HG03066 (cell line): ENCODE results near the gene TMEM147.

Experiments used
- ATAC-seq: cut with Tn5 transposase; IDR thresholded peaks from one replicate; pipeline ENCODE4 v1.9.1; 2021; ENCODE audit warnings: low read depth; ENCODE audit not compliant: unreplicated experiment

The TMEM147 gene

GRCh38 chr19:35545001-35545854 lies at the start of gene TMEM147:
Gene TMEM147 (plus strand): TSS chr19:35545626. CDS start chr19:35545740, 114 bp downstream.
- ATAC-seq = no peak

GRCh38 chr19:35497406-35497805 lies 48.0 kb upstream of the TMEM147 start:
- ATAC-seq = no peak

GRCh38 chr19:35498220-35498619 lies 47.2 kb upstream of the TMEM147 start:
- no peak for ATAC-seq

- no peak for ATAC-seq
Measured at GRCh38 chr19:35498984-35499527, 46.4 kb upstream of the TMEM147 start.

- no peak for ATAC-seq
Measured at GRCh38 chr19:35500611-35501010, 44.8 kb upstream of the TMEM147 start.

- ATAC-seq = no peak
Measured at GRCh38 chr19:35501684-35502083, 43.7 kb upstream of the TMEM147 start.

GRCh38 chr19:35502751-35503150 lies 42.7 kb upstream of the TMEM147 start:
- ATAC-seq = no peak

GRCh38 chr19:35506011-35506410 lies 39.4 kb upstream of the TMEM147 start:
- ATAC-seq = no peak

GRCh38 chr19:35507561-35507960 lies 37.9 kb upstream of the TMEM147 start:
- no peak for ATAC-seq

GRCh38 chr19:35508129-35508528 lies 37.3 kb upstream of the TMEM147 start:
- ATAC-seq = no peak

GRCh38 chr19:35509018-35509652 lies 36.3 kb upstream of the TMEM147 start:
- ATAC-seq = no peak

- no peak for ATAC-seq
Measured at GRCh38 chr19:35509861-35510625, 35.4 kb upstream of the TMEM147 start.

GRCh38 chr19:35510626-35510964 lies 34.8 kb upstream of the TMEM147 start:
- no peak for ATAC-seq

- no peak for ATAC-seq
Measured at GRCh38 chr19:35511337-35511736, 34.1 kb upstream of the TMEM147 start.

- no peak for ATAC-seq
Measured at GRCh38 chr19:35512831-35513627, 32.4 kb upstream of the TMEM147 start.

GRCh38 chr19:35513628-35514281 lies 31.7 kb upstream of the TMEM147 start, which contains the start of gene DMKN:
Gene DMKN (minus strand): TSS chr19:35513649. CDS start chr19:35513475, 174 bp downstream.
- no peak for ATAC-seq

GRCh38 chr19:35514282-35514809 lies 31.1 kb upstream of the TMEM147 start:
- ATAC-seq = no peak

- ATAC-seq = no peak
Measured at GRCh38 chr19:35516310-35516709, 29.1 kb upstream of the TMEM147 start.

GRCh38 chr19:35517342-35517741 lies 28.1 kb upstream of the TMEM147 start:
- no peak for ATAC-seq
